ENCODE data around the gene SERP1.

SERP1 gene
- total RNA-seq = 226 to 241 reads per million in 2 donors

GRCh38 chr3:150546226-150547044, at the start of gene SERP1, which contains the start of gene EIF2A:
TSS of gene SERP1 (minus strand) at chr3:150546496. CDS start at chr3:150546135, 361 bp downstream.
TSS of gene EIF2A (plus strand) at chr3:150546787. CDS start at chr3:150546803, 16 bp downstream.
- DNase-seq = peak; percentile 98 to 100 (median 99)

GRCh38 chr3:150594150-150594549, 47.9 kb upstream of the SERP1 start:
- no peak for DNase-seq

DNA sequence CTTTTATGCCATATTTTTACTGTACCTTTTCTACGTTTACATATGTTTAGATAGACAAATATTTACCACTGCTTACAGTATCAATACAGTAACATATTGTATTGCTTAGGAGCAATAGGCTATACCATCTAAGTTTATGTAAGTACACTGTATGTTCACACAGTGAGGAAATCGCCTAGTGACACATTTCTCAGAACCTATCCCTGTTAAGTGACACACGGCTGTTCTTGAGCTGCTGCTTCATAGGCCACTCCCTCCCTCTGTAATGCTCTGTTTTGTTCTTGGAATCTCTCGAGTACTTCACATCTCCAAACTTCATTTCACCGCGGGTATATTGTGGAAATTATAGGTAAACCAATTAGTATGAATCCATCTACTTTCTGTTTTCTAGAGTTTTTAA, 43.5 kb upstream of the SERP1 start:
- DNase-seq = peak in 1 of 5 experiments; percentile 48

DNA sequence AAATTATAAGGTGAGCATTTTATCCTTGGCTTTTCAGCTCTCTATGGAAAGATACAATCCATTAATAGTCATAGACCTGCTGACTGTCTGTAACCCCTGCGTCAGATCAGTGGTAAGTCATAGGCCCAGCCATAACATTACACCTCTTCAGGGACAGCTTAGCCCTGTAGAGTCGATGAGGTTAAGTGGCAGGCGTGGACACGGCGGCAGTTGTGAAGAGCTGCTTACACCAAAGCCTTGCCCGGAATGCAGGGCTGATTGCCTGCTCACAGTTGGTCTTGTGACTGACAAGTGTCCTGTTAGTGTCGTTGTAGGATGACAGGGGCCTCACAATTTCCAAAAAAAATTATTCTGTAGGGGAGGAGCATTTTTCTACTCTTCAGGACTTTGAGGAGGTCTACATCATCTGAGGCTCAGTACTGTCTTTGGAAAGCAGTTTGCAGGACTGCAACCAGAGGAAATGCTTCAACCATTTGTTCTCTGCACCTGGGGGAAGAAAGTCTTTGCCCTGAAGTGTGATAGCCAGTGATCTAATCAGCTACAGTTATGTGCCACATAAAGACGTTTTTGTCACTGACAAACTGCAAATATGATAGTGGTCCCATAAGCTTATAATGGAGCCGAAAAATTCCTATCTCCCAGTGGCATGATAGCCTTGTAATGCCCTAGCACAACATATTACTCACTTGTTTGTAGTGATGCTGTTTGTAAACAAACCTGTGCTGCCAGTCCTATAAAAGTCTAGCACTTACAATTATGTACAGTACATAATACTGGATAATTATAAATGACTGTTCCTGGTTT, 41.9 kb upstream of the SERP1 start:
- peak in 1 of 5 experiments; percentile 42 for DNase-seq

- peak in 1 of 5 experiments; percentile 75 for DNase-seq
Observed at GRCh38 chr3:150583028-150583427, 36.7 kb upstream of the SERP1 start.

DNA sequence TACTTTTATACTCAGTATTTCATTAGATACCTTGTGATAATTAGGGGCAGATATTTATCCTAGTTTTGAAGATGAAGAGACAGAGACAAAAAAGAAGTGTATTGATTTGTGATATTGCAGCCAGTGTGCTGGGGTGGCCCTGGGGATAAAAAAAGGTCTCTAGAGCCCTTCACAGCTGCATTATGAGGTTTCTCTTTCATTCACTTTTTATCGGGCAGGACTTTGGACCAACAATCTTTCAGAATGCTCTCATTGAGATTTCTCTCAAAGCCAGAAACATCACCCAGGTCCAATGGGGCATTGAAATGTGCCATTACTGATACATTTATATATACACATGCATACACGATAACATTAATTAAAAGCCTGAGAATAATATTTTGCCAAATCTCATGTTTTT, 36.3 kb upstream of the SERP1 start:
- DNase-seq = no peak

- DNase-seq = no peak
Observed at GRCh38 chr3:150581174-150581573, 34.9 kb upstream of the SERP1 start.

- DNase-seq = no peak
Observed at GRCh38 chr3:150577855-150578254, 31.6 kb upstream of the SERP1 start.

DNA sequence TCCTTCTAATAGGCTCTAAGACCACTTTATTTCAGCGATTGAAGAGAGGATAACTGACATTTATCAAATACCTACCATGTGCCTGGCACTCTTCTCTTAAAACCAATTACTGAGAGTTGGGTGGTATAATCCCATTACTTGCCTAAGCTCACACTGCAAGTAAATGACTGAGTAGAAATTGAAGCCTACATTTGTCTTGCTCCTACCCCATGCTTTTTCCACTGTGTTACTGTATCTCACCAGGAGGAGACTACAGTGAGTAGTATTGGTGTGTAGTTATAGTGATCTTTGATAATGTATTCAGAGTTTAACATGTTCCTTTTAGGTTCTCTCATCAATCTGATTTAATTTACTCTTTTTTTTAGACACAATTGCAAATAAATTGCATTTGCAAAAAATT, 21.0 kb upstream of the SERP1 start:
- no peak for DNase-seq

- DNase-seq = no peak
Observed at GRCh38 chr3:150564243-150564642, 17.9 kb upstream of the SERP1 start.

DNA sequence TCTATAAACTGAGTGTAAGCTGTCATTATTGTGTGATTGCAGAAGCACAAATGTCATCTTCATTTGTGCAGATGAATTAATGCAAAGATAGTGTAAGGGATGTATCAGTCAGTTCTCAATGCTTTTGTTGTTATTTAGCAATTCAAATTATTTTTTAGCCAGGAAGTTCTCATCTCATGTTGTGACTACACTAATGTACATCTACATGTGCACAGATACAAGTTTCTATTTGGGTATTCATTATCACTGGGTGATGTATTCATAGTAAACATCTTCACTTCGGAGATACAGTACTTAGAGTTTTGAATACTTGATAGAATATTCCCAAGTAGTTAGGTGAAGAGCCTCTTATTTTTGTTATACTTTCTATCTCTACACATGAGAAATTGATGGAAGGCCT, 11.4 kb upstream of the SERP1 start:
- no peak for DNase-seq

DNA sequence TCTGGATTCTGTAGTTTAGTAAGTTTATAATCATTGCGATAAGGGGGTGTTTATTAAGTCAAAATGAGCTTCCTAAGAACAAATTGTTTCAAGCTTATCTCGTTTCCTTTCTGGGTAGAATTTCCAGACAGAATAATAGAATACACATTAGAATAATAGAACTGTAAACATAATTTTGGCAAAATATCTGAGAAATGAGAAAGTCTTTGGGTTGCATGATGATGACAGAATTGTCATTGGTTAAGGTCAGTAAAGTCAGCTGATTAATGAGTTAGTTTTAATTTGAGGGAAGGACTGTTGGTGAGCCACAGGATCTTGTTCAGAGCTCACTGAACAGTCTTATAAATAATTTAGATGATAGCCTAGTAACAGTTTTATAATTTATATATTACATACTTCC, 10.5 kb upstream of the SERP1 start:
- DNase-seq = no peak

GRCh38 chr3:150555859-150556436, 9.7 kb upstream of the SERP1 start:
- DNase-seq = no peak

DNA sequence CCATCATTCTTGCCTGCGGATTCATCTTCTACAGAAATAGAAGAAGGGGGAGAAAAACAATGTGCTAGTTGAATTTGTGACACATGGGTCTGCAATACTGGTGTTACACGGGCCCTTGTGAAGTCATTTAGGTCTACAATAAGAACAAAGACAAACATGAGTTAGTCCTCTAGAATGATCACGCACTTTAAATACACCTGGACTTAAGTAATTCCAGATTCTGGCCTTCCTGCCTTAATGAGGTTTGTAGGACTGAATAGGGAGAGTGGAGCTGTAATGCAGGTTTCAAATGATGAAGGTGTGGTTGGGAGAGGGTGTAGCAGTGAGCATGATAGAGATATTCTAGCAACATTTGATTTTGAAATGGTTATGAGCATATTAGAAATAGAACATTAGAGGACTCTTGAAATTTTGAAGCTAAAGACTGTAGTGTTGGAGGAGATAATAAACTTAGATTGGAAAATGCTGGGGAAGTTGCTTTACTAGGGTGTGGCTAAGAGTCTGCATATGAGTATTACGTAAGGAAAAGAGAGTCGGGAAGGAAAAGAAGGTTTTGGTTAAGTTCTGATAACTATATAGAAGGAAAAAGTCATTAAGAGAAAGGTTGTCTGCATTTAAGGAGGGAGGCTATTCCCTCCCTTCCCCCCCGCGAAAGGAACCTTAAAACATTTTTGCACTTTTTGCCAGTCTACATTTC, 897 bp upstream of the SERP1 start:
- no peak for DNase-seq

- peak in 3 of 5 experiments; percentile 6 to 71 (median 16) for DNase-seq
Observed at GRCh38 chr3:150545419-150546225, 674 bp downstream of the SERP1 start.

DNA sequence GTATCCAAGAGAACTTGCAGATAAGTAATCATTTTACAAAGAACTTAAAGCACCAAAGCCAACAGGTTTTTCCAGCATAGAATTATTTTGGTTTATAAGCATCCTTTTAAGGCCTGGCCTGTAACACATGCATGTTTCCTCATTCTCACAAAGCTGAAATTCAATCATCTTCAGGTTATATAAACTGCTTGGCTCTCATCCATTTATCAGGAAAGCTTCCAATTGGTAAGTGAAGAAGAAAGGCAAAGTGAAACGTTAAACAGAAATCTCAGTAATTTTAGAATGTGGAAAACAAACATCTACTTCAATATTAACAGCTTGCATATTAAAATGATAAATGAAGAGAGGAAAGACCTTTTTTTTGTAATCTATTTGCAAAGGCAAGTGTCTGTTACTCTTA, 1.6 kb downstream of the SERP1 start:
- no peak for DNase-seq

- DNase-seq = peak in 1 of 5 experiments; percentile 24
Observed at GRCh38 chr3:150544041-150544440, 2.3 kb downstream of the SERP1 start.

DNA sequence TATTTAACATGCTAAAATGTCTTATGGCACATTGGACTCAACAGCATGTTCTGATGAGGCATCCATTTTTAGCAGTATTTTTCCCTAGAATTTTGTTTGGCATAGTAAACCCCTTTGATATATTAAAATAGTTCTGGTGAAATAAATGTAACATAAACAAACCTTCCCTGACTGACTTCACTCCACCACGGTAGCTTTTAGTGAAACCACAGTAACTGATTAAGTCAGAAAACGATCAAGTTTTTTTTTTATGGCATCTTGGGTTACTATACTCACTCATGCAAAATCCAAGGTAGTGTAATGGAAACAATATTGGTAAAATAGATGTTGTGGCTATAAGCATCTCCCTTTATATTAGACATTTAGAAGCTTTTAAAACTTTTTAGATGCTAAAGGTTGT, 2.8 kb downstream of the SERP1 start:
- DNase-seq = peak in 1 of 5 experiments; percentile 61

- no peak for DNase-seq
Observed at GRCh38 chr3:150543128-150543527, 3.2 kb downstream of the SERP1 start.

- DNase-seq = no peak
Observed at GRCh38 chr3:150540991-150541390, 5.3 kb downstream of the SERP1 start.

GRCh38 chr3:150540297-150540696, 6.0 kb downstream of the SERP1 start:
- no peak for DNase-seq
